Measurements from ENCODE around the gene CHRNB1. TPM values are rescaled to one million over a fixed set of nuclear protein-coding genes. Genes with fewer than 3 reads are reported as not detected.
A peak's percentile ranks its signal among the peaks of the same experiment; 100 is the strongest.

Gene CHRNB1
- total RNA-seq, 1 donor from 2014 or later, result 11.7 TPM

- peaks cover 88% of the 10 kb centered on the region for H4K20me1 ChIP-seq (ENCODE audit: insufficient read depth, low read length)
- no peaks in the 10 kb centered on the region for H3K9me3 ChIP-seq (ENCODE audit: insufficient read depth, low read depth, low read length)
- no peak overlapping the region for H3K4me3 ChIP-seq (ENCODE audit: insufficient read depth, low read depth, low read length)
- Mint-ChIP-seq H3K36me3 (ENCODE audit: low read depth, unreplicated experiment) (peaks cover 42% of the 10 kb centered on the region), H3K4me3 (ENCODE audit: unreplicated experiment) (peak overlapping the region; percentile 17), H3K4me1 (ENCODE audit: low read depth, unreplicated experiment) (peaks cover 9% of the 10 kb centered on the region), H3K9me3 (ENCODE audit: unreplicated experiment) (no peaks in the 10 kb centered on the region), H3K27me3 (ENCODE audit: low read depth, unreplicated experiment) (no peaks in the 10 kb centered on the region), H3K27ac (ENCODE audit: unreplicated experiment) (peak overlapping the region; percentile 6)
- no peak overlapping the region for H3K9ac ChIP-seq (ENCODE audit: low read length)
- H2AFZ ChIP-seq (ENCODE audit: low read depth, low read length), result no peak overlapping the region
- peaks cover 56% of the 10 kb centered on the region for H3K36me3 ChIP-seq (ENCODE audit: insufficient read depth, low read length)
- no peak for TF ChIP-seq CTCF (IDR thresholded peaks at IDR 0.05; ENCODE audit: insufficient read depth, low read depth, low read length)
- TF ChIP-seq EZH2 (IDR thresholded peaks at IDR 0.05; ENCODE audit: insufficient read depth, low read length), result no peak
- H3K4me2 ChIP-seq (ENCODE audit: low read length), result no peak overlapping the region
- FAIRE-seq (no peak), DNase-seq (ENCODE audit: low read depth) (no peak)
- no peaks in the 10 kb centered on the region for H3K27me3 ChIP-seq (ENCODE audit: insufficient read depth, low read length)
- no peak overlapping the region for H3K27ac ChIP-seq (ENCODE audit: low read depth, low read length)
- H3K4me1 ChIP-seq (ENCODE audit: insufficient read depth, low read length), result no peaks in the 10 kb centered on the region
- peaks cover 74% of the 10 kb centered on the region for H3K79me2 ChIP-seq (ENCODE audit: insufficient read depth, low read length)
These were observed 51.8 kb downstream of the CHRNB1 start for GRCh38 chr17:7496470-7497183.

- Histone ChIP-seq H3K36me3 (ENCODE audit: insufficient read depth, low read length) (peaks cover 62% of the 10 kb centered on the region), H2AFZ (ENCODE audit: low read depth, low read length) (no peak overlapping the region), H3K79me2 (ENCODE audit: insufficient read depth, low read length) (peaks cover 68% of the 10 kb centered on the region), H3K27ac (ENCODE audit: low read depth, low read length) (no peak overlapping the region), H3K9me3 (ENCODE audit: insufficient read depth, low read depth, low read length) (no peaks in the 10 kb centered on the region), H3K4me3 (ENCODE audit: insufficient read depth, low read depth, low read length) (no peak overlapping the region), H3K9ac (ENCODE audit: low read length) (no peak overlapping the region), H4K20me1 (ENCODE audit: insufficient read depth, low read length) (peaks cover 88% of the 10 kb centered on the region), H3K4me2 (ENCODE audit: low read length) (no peak overlapping the region), H3K4me1 (ENCODE audit: insufficient read depth, low read length) (no peaks in the 10 kb centered on the region), H3K27me3 (ENCODE audit: insufficient read depth, low read length) (no peaks in the 10 kb centered on the region)
- no peak for TF ChIP-seq CTCF (IDR thresholded peaks at IDR 0.05; ENCODE audit: insufficient read depth, low read depth, low read length)
- TF ChIP-seq EZH2 (IDR thresholded peaks at IDR 0.05; ENCODE audit: insufficient read depth, low read length), result no peak
- peaks cover 39% of the 10 kb centered on the region for H3K36me3 Mint-ChIP-seq (ENCODE audit: low read depth, unreplicated experiment)
- FAIRE-seq (no peak), DNase-seq (ENCODE audit: low read depth) (no peak)
- H3K4me1 Mint-ChIP-seq (ENCODE audit: low read depth, unreplicated experiment), result peaks cover 7% of the 10 kb centered on the region
- H3K9me3 Mint-ChIP-seq (ENCODE audit: unreplicated experiment), result no peaks in the 10 kb centered on the region
- no peak overlapping the region for H3K27ac Mint-ChIP-seq (ENCODE audit: unreplicated experiment)
- no peak overlapping the region for H3K4me3 Mint-ChIP-seq (ENCODE audit: unreplicated experiment)
- no peaks in the 10 kb centered on the region for H3K27me3 Mint-ChIP-seq (ENCODE audit: low read depth, unreplicated experiment)
These were observed 52.4 kb downstream of the CHRNB1 start for GRCh38 chr17:7497228-7497627.

GRCh38 chr17:7497636-7498035 is 52.8 kb downstream of the CHRNB1 start:
- FAIRE-seq (no peak), DNase-seq (ENCODE audit: low read depth) (no peak)
- Histone ChIP-seq H3K36me3 (ENCODE audit: insufficient read depth, low read length) (peaks cover 66% of the 10 kb centered on the region), H3K27me3 (ENCODE audit: insufficient read depth, low read length) (no peaks in the 10 kb centered on the region), H3K4me1 (ENCODE audit: insufficient read depth, low read length) (no peaks in the 10 kb centered on the region), H3K4me3 (ENCODE audit: insufficient read depth, low read depth, low read length) (no peak overlapping the region), H3K9me3 (ENCODE audit: insufficient read depth, low read depth, low read length) (no peaks in the 10 kb centered on the region), H2AFZ (ENCODE audit: low read depth, low read length) (no peak overlapping the region), H3K27ac (ENCODE audit: low read depth, low read length) (no peak overlapping the region), H3K4me2 (ENCODE audit: low read length) (no peak overlapping the region), H3K79me2 (ENCODE audit: insufficient read depth, low read length) (peaks cover 67% of the 10 kb centered on the region), H4K20me1 (ENCODE audit: insufficient read depth, low read length) (peaks cover 88% of the 10 kb centered on the region), H3K9ac (ENCODE audit: low read length) (no peak overlapping the region)
- Mint-ChIP-seq H3K4me3 (ENCODE audit: unreplicated experiment) (no peak overlapping the region), H3K36me3 (ENCODE audit: low read depth, unreplicated experiment) (peaks cover 39% of the 10 kb centered on the region), H3K9me3 (ENCODE audit: unreplicated experiment) (no peaks in the 10 kb centered on the region), H3K4me1 (ENCODE audit: low read depth, unreplicated experiment) (peaks cover 7% of the 10 kb centered on the region), H3K27me3 (ENCODE audit: low read depth, unreplicated experiment) (no peaks in the 10 kb centered on the region), H3K27ac (ENCODE audit: unreplicated experiment) (no peak overlapping the region)
- TF ChIP-seq EZH2 (IDR thresholded peaks at IDR 0.05; ENCODE audit: insufficient read depth, low read length), result no peak
- TF ChIP-seq CTCF (IDR thresholded peaks at IDR 0.05; ENCODE audit: insufficient read depth, low read depth, low read length), result no peak
